HG02884 (cell line): ENCODE measurements around the gene LHFPL3.
"Not testable (repeated sequence)": the region's sequence is repeated elsewhere in the genome, so short reads cannot be mapped to it uniquely, and the experiment has no call there.

Experiments used
- ATAC-seq: cut with Tn5 transposase; IDR thresholded peaks from one replicate; pipeline ENCODE4 v1.9.1; 2021; ENCODE audit warnings: mild to moderate bottlenecking, moderate library complexity; ENCODE audit not compliant: unreplicated experiment

The LHFPL3 gene

DNA sequence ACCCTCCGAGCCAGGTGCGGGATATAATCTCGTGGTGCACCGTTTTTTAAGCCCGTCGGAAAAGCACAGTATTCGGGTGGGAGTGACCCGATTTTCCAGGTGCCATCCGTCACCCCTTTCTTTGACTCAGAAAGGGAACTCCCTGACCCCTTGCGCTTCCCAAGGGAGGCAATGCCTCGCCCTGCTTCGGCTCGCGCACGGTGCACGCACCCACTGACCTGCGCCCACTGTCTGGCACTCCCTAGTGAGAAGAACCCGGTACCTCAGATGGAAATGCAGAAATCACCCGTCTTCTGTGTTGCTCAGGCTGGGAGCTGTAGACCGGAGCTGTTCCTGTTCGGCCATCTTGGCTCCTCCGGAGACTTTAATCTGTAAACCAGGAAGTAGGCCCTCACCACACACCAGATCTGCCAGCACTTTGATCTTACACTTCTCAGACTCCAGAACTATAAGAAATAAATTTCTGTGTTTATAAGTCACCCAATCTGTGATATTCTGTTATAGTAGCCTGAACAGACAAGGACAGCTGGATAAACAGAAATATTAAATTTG is 235.0 kb downstream of the LHFPL3 start:
- ATAC-seq: not testable (repeated sequence)

DNA sequence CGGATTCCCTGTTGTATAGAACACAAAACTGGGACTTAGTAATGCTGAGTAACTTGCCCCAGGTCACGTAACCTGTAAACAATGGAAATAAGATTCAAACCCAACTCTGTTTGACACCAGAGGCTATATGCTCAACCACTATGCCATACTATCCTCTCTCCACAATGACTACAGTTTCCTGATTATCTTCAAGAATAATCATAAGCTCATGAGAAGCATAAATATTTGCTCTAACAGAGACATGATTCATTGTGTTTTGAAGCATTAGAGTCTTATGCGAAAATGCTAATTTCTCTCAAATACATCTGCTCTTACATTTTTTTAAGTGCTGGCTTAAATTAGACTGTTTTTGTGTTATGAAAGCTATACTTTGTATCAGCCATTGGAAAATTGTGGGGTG is 241.3 kb downstream of the LHFPL3 start:
- no peak for ATAC-seq

DNA sequence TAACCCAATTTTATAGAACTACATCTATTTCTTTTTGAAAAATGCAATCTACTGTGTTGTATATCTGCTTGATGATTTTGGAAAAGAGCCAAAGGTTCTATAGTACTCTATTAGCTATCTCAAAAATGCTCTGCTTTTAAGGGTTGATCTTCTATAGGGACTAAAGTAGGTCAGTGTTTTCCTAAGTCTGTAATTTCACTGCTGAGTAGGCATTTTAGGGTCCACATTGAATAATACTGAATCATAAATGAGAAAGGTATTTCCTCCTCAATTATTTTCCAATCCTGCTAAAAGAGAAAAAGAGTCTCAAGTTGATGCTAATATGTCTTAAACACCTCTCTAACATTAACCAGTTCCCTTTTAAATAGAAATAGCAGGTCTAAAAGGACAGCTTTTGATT is 244.2 kb downstream of the LHFPL3 start:
- ATAC-seq: no peak

DNA sequence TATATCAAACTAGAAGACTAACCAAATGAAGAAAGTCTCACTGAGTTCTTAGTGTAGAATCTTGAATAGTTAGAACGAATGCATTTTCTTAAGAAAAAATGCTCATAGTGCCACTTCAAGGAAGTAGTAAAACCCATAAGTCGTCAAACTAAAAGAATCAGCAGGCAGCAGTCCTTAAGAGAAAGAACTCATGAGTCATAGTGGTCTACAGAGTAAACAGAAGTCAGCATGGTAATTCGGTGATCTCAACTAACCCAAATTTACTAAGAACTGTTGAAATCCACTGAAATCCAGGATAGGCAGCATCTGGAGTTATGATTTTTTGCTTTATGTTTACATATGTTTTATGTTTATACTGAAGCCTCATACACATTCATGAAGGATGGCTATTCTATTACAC is 256.2 kb downstream of the LHFPL3 start:
- ATAC-seq: no peak

DNA sequence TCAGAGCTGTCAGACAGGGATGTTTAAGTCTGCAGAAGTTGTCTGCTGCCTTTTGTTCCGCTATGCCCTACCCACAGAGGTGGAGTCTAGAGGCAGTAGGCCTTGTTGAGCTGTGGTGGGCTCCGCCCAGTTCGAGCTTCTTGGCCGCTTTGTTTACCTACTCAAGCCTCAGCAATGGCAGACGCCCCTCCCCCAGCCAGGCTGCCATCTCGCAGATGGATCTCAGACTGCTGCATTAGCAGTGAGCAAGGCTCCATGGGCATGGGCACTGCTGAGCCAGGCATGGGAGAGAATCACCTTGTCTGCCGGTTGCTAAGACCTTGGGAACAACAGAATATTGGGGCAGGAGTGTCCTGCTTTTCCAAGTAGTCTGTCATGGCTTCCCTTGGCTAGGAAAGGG is 267.2 kb downstream of the LHFPL3 start:
- not testable (repeated sequence) for ATAC-seq

DNA sequence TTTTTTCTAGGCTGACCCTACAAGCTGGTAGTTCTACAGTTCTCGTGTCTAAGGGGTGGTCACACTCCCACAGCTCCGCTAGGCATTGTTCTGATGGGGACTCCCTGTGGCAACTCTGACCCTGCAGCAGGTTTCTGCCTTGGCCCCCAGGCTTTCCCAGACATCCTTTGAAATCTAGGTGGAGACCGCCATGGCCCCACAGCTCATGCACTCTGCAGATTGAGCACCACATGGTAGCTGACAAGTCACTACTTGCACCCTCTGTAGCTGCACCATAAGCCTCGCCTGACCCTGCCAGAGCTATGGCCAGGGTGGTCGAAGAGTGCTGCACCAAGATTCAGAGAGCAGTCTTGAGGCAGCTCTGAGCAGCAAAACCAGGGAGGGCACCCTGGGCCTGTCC is 275.6 kb downstream of the LHFPL3 start:
- no peak for ATAC-seq

DNA sequence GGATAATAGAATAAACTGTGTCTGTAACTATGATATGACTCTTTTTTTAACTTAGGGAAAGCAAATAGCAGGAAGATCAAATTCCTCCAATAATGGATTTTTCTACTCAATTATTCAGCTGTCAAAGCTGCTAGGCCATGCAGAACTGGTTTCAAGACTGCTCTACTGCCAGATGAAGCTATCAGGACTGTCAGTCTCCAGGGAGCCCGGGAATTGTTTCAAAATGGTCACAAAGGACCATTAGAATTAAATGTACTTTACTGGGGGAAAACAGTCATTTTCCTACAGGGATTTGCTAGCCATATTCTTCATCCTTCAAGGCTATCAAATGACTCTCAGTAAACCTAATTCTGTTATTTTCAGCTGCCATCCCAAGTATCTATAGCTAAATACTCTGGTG is 276.3 kb downstream of the LHFPL3 start:
- no peak for ATAC-seq

DNA sequence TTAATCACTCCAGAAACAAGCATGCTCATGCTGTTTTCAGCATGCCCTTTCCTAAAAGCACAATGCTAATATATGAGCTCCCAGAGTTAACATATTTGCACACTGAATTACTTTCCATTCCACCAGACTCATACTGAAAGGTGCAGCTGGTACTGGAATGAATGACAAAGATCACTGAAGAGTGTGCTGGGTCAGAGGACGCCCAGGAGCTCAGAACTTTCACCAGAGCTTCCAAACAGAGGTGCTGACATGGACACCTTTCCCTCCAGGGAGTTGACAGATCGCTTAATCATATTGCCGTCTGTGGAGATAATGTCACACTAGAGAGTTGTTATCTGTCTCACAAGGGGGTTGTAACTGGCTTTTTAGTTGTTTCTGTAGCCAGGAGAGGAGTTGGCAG is 292.9 kb downstream of the LHFPL3 start:
- peak; percentile 80 for ATAC-seq

DNA sequence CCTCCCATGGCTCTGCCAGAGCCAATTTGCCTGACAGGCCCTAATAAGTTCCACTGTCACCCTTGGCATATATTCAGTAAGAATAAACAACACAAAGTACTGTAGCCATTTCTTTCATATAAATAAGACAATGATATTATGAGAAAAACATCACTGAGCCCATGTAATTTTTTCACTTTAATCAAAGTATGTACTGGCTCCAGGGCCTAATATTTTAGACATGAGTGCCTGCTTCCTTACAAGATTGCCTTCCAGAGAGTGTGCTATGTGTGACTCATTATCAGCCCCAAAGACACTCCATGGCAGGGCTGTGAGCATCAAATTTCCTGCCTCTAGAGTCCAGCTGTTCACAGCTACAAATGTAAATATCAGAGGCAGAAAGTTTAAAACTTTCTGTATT is 297.6 kb downstream of the LHFPL3 start:
- ATAC-seq: no peak

DNA sequence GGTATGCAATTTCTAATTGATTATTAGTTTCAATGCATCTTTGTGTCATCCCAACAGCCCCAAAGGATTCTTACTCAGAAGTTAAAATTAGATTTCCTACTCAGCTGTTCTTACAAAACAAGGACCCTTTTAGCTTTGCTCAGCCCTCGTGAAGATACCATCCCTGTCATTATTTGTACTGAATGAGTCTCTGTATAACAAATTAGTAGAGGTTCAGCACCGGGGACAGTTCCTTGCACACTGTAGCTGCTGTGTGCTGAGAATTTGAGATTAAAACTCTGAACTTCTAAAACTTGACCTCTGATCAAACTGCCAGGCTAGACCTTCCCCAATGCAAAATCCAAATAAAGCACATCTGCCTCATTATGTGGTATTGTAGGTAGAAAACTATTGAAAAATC is 299.1 kb downstream of the LHFPL3 start:
- ATAC-seq: no peak

DNA sequence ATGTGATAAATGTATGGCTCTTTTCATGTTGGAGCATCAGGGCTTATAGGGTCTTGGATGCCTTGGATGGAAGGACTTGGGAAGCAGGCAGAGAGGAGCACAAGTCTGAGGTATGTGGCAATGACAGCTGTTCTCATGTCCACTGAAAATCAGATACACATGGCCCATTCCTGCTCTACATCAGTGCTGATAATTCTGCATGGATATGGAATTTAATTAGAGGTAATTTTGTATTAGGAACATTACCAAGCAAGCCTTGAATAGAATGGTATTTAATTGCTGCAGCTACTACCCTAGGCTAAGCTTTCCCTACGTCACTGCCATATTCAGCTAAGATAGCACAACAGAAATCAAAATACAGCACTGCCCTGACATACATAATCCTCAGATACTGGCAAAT is 299.6 kb downstream of the LHFPL3 start:
- ATAC-seq: no peak

DNA sequence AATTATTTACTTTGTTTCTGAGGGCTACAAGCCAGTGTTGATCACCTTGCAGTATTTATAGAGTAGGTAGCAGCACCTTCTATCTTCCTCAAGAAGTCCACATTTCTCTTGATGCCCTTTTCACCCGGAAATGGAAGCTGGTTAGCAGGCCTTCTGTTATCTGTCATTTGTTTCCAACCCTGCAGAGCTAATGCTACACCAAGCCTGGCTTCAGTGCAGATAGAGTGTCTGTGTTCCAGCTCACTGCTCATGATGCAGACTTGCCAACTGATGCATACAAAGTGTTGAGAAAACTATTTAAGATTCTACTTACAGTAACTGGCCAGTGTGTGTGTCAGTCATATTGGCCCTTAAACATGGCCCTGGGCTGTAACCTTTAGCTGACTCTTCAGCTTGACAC is 301.0 kb downstream of the LHFPL3 start:
- no peak for ATAC-seq

DNA sequence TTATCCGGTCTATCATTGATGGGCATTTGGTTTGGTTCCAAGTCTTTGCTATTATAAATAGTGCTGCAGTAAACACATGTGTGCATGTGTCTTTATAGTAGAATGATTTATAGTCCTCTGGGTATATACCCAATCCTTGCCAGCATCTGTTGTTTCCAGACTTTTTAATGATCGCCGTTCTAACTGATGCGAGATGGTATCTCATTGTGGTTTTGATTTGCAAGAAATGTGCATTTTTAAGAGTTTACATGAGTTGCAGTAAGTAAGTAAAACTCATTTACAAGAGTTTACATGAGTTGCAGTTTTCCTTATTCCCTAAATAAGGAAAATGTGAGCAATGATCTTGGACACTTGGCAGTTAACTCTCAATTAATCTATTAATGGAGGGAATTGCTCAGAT is 312.1 kb downstream of the LHFPL3 start:
- no peak for ATAC-seq

DNA sequence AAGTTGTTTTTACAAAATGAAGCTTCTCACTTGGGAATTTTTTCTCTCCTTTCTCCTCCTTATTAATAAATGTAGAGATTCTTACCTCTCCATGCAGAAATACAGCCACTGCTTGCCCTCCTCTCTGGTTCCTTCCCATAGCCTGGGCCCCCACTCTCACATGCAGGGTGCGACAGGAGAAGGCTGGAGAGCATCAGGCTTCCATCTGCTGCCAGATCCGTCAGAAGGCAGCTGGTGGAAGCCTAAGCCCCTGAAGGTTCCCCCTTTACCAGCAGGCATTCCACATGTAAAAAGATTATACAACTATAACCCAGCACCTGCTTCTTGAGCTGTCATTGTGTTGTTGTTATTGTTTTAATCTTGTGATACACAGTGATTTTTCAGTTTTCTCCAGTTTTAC is 314.2 kb downstream of the LHFPL3 start:
- no peak for ATAC-seq

DNA sequence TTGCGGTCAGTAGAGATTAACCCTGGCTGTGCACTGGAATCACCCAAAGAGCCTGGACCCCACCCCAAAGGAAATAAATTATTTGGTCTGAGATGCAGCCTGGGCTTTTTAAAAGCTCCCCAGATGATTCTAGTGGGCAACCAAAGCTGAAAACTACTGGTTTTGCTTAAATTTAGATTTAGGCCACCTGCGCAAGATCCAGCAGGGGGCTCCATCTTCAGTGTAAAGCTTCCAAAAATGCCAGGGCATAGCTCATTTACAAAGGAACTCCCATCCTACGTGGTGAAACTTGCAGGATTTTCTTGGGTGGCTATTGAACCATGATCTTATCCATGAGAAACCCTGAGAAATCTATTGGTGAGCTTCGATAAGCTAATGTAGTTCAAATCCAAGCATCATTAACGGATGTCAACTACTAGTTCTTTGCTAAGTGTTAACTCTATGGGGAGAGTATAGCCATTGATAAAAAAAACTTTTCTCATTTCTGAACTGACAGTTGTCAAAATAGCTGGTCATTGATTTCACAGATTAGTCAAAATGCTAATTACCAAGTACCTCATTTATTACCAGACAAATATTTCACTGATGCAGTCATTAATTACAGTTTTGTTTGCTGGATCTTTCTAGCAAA is 315.3 kb downstream of the LHFPL3 start:
- ATAC-seq: no peak

DNA sequence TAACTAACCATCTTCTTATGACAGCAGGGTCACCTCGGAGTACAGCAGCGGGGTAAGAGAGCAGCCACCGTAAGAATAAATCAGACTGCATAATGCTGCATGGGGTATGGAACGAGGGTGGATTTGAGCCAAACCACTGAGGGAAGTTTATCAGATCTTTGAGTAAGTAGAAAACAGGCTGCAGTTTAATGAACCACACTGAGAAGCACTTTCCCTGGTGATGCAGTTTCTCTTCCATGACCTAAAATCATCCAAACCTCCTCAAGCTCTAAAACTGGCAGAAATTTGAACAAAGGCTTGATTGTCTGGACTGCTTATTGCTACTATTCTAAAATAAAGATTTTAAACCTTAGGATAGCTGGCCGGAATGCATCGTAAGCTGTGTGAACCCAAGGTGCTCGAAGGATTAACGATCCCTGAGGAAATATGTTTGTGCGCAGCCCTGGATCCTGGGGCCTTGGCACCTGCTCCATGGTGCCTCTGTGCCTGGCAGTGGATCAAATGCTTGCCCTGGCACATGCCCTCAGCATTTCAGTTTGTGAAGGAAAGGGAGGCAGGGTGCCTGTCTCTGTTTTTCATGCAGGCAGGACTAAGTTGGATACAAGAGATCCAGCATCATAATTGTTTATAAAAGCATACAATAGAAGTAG is 322.7 kb downstream of the LHFPL3 start:
- ATAC-seq: no peak

DNA sequence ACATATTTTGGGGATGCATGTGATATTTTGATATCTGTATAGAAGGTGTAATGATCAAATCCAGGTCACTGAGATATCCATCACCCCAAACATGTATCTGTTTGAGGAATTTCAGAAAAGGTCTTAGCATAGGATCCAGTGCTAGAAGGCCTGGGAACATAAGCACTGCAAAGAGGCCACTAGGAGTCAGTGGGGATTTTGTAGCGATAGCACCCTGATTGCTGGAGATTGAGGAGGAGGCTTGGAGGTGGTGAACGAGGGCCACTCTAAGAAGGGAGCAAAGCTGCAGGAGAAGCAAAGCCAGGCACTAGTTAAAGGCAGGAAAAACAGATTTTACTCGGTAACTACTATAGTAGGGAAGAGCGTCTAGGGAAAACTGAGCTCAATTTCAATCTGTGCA is 324.0 kb downstream of the LHFPL3 start:
- ATAC-seq: no peak

DNA sequence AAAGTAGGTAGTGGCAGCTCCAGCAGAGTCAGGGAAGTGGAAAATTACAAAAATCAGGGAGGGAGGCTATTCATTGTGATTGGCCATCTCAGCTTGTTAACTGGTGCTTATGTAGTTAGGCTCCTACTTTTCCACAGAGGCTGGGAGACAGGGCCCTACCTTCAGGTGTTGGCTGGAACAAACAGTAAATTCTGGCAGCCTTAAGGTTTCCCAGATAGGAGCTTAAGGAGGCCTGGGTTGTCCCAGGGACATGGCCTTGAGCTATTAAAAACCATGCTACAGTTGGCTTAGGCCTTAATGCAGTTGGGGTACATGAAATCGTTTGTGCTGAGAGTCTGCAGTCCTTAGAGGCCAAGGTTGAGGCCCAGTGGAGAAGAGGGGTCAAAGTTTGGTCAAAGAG is 324.5 kb downstream of the LHFPL3 start:
- ATAC-seq: no peak

DNA sequence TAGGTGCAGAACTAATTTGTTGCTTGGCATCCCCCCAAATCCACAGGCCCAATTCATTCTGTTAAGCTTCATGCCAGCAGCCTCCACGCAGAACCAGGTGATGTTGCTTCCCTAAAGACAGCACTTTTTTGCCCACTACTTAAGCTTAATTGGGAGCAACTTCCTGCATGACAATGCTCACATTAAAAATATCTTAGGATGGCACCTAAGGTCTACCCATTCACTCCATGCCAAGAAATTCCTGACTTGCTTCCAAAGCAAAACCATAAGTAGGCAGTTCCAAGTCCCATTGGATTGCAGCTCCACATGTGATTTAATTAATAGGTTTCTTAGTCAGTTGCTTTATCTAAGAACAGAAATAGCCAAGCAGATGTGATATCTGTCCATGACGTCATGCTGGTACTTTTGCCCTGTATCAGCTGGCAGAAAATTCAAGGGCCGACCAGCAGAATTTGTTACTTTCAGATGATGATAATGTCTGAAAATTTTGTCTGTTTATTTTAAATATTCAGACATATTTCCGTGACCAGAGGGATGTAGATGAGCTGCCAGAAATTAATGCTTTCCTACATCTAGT is 325.5 kb downstream of the LHFPL3 start:
- no peak for ATAC-seq

DNA sequence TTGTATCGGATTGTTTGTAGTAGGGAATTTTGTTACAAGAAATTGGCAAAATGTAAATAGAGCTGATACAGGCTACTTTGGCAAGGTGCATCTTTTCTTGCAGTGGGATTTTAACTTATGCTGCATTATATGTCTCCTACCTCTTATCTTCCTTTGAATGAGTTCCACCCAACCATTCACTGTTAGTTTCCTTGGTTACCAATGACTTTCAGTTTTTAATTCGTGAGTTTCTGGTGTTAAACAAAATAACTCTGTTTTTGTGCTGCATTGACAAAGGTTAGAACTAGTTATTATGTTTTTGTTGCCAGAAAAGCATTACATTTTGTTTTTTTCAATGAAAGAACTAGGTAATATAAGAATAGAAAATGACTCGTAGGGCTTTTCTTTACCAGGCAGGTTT is 327.2 kb downstream of the LHFPL3 start:
- ATAC-seq: no peak

DNA sequence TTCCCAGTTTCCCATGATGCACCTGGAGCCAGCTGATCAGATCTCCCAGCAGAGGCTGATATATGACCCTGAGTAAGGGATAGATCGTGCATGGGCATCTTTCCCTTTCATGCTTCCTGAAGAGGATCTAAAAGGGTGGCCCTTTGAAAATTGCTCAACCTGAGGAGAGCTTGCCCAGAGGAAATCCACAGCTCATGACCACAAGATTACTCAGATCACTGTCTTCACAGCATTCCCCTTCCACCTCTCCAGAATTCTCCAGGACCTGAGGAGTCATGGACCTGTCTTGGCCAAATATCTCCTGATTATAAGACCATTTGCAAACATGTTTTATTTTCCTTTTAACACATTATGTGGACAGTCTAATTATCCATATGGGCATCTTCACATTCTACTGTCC is 328.1 kb downstream of the LHFPL3 start:
- ATAC-seq: no peak

DNA sequence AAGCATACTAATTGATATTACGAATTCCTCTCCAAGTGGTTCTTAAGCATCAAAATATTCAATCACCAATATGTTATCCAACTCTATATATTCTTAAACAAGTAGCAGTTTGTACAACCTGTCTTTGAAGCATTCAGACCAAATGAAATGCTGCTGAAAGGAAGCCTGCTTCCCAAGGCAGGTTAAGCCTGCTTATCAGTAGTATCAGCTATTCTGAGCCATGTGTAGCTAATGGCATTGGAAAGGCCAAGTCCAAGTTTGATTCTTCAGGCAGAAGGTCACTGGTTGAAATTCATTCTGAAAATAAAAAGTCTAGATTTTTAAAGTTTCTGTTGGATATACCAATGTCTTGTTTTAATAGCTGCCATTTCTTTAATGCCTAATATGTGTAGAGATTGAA is 328.7 kb downstream of the LHFPL3 start:
- ATAC-seq: no peak
